Midbrain (tissue), 1 donor: ENCODE results near the gene C13orf42.

Experiments
- DNase-seq: peaks from one replicate; lab custom pipeline; 2025; lab: John Stamatoyannopoulos, UW

Gene C13orf42

DNA sequence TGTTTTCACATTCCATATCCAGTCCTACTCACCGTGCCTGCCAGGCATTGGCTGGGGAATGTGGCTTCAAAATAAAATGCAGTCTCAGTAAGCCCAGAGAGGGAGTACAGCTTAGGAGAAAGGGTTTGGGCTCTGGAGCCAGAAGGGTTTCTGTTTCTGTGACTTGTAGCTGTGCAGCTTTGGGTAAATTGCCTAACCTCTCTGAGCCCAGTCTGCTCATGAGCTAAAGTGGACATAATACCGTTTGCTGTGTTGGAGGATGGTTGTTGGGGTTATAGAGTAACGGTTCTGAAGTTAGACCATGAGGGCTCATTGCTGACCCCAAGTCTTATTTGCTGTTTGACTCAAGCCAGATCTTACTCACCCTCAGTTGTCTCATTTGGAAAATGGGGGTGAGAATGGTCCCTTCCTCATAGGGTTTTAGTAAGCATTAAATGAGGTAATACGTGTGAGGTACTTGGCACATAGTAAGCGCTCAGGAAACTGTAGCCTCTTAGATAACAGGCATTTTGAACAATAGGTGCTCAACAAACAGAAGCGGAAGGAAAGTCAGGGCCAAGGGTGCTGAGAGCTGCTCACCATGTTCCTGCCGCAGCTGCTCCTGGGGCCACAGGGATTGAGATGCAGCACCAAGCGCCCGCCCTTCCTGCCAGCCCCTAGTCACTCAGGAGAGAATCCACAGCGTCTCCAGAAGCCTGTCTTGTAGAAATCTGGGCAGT is 45.5 kb downstream of the C13orf42 start:
- no peak for DNase-seq

DNA sequence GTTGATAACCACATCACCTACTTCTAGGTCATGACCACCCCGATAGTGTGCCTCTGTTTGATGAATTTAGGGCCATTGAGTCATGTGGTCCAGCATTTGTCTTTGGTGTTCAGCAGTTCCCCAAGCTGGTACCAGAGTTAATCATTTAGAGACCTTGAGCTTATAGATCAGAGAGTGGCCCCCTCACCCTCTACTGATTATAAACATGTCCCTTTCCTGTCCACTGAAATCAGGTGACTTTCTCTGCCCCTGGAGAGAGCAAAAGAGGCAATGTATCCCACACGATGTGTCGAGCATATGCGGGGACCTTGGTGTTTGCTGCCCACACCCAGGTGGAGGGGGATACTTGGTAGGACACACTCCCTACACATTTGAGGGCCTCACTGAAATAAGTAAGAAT is 46.3 kb downstream of the C13orf42 start:
- DNase-seq, result no peak

DNA sequence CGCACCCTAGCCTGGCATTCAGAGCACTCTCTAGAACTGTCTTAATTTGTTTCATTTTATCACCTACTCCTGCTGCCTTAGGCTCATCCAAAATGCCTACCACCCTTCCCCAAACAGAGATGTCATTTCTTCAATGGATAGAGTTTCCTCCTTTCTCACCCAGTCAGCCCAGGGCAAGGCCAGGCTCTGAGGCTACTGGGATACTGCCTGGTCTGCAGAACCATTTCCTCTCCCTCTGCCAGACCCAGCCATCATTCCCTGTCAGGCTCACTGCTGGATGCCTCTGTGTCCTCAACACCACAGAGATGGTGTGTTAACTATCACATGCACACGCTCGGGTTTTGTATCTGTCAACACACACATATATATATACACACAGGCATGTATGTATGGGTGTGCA is 47.2 kb downstream of the C13orf42 start:
- DNase-seq, result no peak

DNA sequence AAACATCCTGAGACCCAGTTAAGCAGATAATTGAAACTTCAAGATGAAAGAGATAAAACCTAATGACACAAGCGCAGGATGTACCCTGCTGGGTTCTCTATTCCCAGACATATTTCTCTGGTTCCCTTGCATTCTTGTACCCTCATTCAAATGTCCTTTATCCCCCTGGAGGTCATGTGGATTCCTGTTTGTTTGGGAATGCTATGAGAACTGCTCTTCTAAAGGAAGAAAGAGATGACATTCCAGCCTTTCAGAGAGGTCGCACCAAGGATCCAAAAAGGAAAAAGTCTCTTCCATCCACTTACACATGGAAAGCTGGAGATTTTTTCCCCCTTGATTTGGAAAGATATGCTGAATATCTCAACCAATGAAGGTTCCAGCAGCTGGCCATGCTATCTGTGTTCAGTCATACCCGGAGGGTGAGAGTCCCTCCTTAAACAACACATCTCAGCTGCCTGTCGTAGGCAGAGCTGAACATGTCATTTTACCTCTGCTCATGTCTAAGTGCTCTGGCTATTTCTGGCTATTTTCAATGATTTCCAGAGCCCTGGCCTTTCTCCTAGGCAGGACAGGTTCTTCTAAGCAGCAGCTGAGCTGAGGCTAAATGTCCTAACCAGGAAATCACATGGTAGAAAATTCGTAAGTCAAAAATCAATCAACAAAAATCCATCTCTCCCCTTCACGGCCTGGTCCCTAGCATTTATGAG is 52.5 kb downstream of the C13orf42 start:
- DNase-seq, result no peak

DNA sequence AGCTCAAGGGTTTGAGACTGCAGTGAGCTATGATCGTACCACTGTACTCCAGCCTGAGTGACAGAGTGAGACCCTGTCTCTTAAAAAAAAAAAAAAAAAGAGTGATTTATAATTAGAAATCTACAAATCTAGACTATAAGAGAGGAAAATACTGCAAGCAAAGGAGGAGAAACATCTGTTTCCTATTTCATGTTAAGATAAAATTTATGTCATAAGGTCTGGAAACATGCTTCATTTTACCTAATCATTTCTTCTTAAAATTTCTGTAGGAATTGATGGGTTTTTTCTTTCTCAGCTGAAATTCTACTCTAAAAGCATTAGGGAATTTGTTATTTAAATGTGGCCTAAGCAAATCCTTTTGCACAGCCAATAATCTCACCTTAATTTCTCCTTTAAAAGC is 53.2 kb downstream of the C13orf42 start:
- no peak for DNase-seq

DNA sequence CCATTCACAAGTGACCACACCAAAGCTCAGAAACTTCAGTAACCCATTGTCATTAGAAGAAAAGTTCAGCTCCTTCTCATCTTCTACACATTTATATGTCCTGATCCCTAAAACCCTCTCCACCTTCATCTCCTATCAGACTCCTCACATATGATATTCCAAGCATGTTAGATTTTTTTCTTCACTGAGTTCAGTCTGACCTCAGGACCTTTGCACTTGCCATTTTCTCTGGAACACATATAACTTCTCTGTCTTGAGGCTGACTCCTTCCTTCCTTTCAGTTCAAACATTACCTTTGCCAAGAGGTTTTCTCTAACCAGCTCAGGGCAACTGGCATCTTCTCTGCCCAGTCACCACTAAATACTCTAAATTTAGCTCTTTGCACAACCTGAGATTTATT is 54.1 kb downstream of the C13orf42 start:
- no peak for DNase-seq

DNA sequence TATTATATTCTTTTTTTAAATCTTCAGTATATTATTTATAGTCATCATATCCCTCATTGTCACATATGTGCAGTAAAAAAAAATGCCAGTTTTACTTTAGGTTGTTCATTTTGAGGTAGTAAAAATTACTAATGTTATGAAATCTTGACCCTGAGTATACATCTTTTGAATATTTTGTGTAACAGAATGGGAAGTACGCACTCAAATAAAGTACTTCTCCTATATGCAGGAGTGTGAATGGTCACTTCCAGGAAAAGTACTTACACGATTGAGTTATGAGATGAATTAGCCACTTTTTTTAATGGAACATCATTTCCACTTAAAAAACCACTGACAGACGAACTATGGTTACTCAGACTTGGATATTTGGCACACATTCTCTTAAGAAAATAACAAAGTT is 58.5 kb downstream of the C13orf42 start:
- DNase-seq, result no peak

DNA sequence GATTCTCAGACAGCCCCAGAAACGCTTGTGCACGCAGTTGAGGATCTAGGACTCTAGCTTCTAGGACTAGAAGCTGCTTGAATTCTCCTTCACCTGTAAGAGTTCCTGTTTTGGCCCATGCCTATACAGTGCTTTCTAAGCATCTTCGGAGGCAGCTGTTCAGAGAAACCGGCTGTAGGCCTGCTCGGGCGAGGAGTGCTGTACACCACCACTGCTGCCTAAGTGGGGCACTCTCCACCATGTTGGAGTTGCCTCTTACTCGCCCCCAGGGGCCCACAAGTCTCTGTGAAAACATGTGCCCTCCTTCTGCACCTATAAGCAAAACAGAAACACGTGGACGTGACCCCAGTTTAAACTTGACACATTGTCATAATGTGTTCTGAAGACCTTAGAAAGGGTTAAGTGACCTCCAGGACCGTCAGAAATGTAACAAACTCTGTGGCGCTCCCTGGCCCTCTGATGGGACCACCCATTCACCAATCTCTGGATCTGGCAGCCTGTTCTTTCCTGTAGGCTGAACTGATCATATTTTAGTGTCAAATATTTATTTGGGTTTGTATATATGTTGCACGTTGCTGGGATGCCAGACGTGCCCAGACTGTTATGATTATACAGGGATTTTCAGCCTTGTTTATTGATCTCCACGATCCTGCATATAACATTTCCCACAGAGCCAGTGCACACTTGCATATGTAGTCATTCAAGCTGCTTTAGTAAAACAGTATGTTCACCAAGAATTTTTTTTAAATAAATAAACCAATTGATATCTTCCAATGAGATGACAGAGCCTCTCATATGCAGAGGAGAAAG is 60.8 kb downstream of the C13orf42 start:
- DNase-seq, result no peak

DNA sequence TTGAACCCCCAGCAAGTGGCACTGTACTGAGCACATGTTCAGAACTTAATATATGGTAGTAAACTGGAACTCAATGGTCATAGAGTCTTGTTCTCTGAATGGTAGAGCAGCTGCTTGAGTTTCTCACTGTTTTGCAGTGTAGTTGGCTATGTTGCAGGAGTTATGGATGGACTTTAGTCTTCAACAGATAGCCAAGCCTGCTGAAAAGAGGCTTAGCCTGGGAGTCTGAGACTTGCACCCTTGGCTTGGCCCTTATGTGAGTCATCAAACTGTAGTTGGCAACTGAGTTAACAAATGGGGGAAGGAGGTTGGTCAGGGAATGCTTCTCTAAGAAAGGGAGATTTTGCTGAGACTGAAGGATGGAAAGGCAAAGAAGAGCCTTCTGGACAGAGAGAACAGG is 62.5 kb downstream of the C13orf42 start:
- no peak for DNase-seq

DNA sequence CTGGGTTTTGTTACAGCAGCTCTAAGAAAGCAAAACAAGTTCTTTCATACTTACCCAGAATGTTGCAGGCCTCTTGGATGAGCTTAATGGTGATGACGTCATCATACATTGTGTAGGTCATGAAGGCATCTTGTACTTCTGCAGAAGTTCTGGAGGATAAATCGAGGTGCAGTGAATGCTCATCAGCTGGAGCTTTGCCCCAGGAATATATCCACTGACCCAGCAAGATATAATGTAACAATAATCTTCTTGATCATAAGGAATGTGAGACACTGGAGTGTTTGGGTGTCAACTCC is 63.0 kb downstream of the C13orf42 start:
- DNase-seq, result no peak

DNA sequence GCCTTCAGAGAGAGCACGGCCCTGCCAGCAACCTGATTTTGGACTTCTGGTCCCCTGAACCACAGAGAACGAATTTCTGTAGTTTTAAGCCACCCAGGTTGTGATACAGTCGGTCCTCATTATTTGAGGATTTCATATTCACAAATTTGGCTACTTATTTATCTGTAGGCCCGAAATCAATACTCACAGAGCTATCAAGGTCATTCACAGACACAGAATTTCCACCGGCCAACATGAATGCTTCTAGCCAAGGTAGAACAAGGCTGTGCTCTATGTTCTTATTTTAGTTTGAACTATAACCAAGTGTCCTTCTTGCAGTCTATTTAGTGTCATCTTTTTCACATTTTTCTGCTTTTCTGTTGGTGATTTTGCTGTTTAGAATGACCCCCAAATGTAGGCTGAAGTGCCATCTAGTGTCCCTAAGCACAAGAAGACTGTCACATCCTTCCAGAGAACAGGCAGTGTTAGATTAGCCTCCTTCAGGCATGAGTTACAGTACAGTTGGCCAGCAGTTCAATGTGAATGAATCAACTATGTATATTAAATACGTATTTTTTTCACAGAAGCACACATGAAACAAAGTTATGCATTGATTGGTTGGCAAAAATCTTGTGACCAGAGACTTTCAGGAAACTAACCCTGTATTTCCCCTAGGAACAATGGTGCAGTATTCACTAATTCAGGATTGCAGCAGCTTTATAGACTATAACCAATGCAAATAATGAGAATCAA is 63.5 kb downstream of the C13orf42 start:
- no peak for DNase-seq

DNA sequence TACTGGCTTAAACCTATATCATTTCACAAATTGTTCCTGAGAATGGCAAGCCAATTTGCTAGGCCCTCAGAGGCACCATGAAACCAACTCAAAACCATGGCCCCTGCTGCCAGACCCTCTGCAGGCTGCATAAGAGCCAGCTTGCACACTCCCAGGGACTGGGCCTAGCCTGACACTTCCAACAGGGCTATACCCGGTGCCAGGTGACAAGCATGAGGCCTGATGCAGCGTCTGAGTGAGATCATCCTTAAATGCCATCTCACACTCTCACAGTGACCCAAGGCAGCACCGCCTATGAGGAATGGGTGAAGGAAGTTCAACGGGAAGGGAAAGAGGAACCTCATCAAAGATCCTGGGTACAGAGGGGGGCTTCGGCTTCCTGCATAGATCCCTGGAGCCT is 65.6 kb downstream of the C13orf42 start:
- no peak for DNase-seq

DNA sequence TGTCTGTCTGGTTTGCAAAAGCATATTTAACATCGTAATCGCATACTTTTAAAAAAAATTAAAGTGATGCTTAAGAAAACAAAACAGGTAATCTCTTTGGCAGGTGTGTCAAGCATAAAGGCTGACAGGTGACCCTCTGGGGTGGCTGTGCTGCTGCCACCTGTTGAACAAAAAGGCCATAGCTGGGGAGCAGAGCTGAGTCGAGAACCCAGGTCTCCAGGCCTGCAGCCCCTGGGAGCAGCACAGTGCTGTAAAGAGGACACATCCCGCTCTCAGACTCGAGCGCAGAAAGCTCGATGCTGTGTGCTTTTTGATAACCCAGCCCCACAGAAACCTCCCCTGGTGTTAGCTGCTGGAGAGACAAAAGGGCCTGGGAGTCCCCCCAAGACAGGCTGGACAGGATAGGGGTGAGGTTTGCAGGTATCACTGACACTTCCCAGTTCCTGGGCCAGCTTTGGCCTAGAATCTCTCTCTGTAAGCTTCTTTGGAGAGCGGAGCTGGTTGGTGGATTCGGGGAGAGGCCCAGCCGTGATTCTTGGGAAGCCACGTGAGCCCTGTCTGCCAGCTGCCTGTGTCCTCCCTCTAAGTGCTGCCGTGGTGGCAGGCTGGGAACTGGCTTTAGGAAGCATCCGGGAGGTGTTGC is 66.9 kb downstream of the C13orf42 start:
- no peak for DNase-seq

DNA sequence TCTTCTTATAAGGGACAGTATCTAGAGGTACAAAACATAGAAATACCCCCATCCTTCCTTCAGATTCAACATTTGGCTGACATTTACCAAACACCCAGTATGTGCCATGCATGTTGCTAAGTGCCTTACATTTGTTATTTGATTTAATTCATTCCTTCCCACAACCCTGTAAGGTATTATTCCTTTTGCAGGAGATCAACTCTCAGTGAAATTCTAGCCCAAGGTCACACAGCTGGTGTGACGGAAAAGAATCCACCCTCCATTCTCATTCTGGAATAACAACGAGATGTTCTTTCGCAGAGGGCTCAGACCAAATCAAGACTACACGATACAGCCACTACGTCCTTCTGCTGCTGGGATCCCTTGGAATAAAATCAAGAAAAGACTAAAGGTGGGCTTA is 67.8 kb downstream of the C13orf42 start:
- DNase-seq, result no peak

DNA sequence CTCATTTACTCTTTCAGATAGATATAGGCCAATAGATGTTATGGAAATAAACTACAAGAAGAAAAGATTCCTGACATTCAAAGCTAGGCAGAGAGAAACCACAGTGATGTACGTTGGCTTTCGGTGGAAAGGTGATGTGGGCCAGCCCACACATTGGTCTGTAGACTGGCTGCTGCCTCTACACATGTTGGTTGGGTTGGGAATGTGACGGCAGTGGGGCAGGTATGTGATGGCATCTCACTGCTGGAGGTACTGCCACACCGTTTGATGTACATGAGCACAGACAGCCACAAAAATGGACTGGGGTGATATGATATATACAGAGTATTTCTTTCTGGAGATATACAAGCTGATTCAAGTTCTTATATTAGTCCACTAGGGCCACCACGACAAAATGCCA is 69.4 kb downstream of the C13orf42 start:
- DNase-seq, result no peak

DNA sequence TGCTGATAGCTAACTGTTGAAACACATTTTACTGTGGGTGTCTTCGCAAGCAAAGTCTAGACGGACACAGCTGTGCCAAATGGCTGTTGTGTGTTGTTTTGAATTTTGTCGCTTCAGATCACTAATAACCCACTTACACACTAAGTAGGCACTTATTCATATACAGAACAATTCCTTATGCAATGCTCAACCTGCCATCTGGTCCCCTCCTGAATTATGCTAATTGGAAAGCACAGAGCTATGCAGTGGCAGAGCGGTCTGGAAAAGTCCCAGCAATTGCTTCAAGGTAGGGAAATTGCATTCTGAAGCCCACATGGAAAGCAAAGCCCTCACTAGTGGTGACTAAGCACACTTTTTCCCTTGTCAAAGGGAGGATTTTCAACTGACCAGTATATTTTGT is 69.9 kb downstream of the C13orf42 start:
- no peak for DNase-seq

DNA sequence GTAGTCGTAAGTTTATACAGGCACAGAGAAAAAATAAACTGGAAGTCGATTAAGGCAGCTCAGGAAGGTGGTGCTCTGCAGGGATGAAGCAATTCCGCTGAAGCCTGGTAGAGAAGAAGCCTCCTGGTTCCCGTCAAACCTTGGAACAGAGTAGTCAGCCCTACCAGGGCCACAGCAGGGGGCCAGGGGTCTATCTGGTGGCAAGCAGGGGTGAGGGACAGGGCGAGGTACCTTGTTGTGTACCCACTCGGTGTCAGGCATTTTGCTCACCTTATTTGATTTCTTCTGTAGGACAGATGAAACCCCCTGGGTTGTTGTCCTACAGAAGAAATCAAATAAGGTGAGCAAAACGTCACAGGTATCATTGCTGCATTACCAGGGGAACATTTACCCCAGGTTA is 70.6 kb downstream of the C13orf42 start:
- DNase-seq, result no peak

DNA sequence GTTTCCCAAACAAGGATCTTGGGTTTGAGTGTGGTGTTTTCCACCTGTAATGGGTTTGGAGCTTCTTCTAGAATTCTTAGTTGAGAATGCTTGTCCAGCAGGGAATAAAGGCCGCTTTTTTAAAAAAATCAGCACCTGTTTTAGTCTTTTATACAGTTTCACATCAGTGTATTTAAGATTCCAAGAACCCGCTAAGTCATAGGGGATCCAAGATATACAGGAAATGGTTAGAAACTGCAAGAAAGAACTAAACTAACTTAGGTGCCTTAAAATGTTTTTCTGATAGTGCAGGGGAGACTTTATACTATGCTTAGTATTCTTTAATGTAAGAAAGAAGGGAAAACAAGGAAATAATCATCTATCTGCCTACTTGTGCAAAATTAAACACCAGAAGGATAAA is 74.7 kb downstream of the C13orf42 start:
- no peak for DNase-seq

DNA sequence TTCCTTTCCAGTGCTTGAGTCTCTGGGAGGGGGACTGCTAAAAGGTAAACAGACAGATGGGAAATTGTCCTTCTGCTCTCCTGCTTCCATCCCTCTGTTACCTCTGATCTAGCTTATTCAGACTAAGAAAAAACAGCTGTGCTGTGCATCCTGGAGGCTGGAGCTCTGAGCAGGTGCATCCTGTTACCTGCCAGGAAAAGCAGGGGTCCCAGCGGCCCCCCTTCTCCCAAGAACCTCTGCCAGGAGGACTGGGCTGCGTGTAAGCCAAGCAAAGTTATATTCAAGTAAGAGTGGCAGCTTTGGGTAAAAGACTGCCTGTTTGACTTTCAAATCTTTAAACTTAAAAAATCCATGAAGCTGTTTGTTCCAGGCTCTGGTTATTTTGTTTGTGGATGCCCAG is 75.1 kb downstream of the C13orf42 start:
- no peak for DNase-seq

DNA sequence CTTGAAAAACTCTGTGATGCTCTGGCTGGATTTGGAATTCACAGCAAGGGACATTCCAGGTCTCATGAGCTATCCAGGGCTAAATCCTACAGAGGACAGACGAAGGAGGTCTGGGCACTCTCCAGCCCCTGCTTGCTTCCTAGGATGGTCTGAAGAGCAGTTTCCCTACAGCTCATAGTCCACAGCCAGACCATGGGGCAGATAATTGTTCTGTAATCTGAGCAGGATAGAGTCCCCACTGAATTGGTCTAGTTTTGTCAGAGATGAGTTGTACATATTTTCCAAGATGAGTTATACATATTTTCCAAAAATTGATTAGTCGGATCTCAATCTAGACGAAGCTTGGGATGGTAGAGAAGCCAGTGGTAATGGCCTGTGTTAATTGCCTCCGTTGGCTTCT is 75.6 kb downstream of the C13orf42 start:
- no peak for DNase-seq

DNA sequence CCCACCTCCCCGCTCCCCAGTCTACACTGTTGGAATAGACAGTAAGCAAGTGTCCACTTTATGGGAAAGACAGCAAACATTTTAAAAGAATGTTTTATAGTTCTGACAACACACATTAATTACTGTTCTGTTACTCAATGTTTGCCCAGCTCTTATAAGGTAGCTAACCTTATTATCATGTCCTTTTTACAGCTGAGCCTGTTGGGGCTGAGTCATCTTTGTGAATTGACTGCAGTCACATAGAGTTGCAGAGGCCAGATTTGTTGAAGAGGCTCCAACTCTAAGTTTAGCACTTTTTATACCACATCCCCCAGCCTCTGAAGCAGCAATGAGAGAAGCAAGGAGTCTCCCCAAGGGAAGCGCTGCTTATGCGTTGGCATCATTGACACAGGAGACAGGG is 76.2 kb downstream of the C13orf42 start:
- no peak for DNase-seq
